ENCODE data around the gene MORC4. TPM values are rescaled to one million over a fixed set of nuclear protein-coding genes. Genes with fewer than 3 reads are reported as not detected.

Gene MORC4
- total RNA-seq, 2 experiments from 2014 or later: 6.8 to 11.5 TPM

DNA sequence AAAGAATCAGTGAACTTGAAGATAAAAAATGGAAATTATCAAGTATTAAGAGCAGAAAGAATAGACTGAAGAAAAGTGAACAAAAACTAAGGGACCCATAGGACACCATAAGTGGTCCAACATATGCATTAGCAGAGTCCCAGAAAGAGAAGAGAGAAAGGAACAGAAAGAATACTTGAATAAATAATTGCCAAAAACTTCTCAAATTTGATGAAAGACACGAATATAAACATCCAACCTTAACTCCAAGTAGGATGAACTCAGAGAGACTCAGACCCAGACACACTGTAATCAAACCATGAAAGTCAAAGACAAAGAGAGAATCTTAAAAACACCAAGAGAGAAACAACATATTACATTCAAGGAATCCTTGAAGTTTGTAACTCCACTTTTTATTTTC is 35.7 kb downstream of the MORC4 start:
- Histone ChIP-seq H2AFZ (ENCODE audit: low read length) (no peak overlapping the region), H3K9me3 (ENCODE audit: low read length) (no peaks in the 10 kb centered on the region), H3K4me2 (ENCODE audit: low read length) (no peak overlapping the region), H3K9me2 (ENCODE audit: insufficient read depth, low read length) (no peaks in the 10 kb centered on the region), H3K36me3 (ENCODE audit: insufficient read depth, low read length) (peaks cover 14% of the 10 kb centered on the region), H3K79me2 (ENCODE audit: insufficient read depth, low read depth, low read length) (no peaks in the 10 kb centered on the region), H3K4me1 (ENCODE audit: insufficient read depth, low read length, poor library complexity, severe bottlenecking) (no peaks in the 10 kb centered on the region), H4K20me1 (ENCODE audit: insufficient read depth, low read length) (no peaks in the 10 kb centered on the region), H3K4me3 (ENCODE audit: low read depth, low read length, poor library complexity, severe bottlenecking) (no peak overlapping the region), H3K27ac (ENCODE audit: low read depth, low read length, poor library complexity, severe bottlenecking) (no peak overlapping the region)
- POLR2A ChIA-PET: no interaction called here
- DNase-seq (ENCODE audit: low spot score): no peak
- CTCF ChIA-PET (ENCODE audit: unreplicated experiment): no interaction called here
- no TSS peak for BruUV-seq (replicated peaks)
- TF ChIP-seq, protein P1, sequence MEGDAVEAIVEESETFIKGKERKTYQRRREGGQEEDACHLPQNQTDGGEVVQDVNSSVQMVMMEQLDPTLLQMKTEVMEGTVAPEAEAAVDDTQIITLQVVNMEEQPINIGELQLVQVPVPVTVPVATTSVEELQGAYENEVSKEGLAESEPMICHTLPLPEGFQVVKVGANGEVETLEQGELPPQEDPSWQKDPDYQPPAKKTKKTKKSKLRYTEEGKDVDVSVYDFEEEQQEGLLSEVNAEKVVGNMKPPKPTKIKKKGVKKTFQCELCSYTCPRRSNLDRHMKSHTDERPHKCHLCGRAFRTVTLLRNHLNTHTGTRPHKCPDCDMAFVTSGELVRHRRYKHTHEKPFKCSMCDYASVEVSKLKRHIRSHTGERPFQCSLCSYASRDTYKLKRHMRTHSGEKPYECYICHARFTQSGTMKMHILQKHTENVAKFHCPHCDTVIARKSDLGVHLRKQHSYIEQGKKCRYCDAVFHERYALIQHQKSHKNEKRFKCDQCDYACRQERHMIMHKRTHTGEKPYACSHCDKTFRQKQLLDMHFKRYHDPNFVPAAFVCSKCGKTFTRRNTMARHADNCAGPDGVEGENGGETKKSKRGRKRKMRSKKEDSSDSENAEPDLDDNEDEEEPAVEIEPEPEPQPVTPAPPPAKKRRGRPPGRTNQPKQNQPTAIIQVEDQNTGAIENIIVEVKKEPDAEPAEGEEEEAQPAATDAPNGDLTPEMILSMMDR (conservative IDR thresholded peaks at IDR 0.05; ENCODE audit: low read length): no peak
- no peak for TF ChIP-seq EZH2phosphoT487 (IDR thresholded peaks at IDR 0.05; ENCODE audit: borderline replicate concordance, low read depth, low read length)
- intact Hi-C loops (cut with micrococcal nuclease; ENCODE audit: unreplicated experiment): no loop called here

DNA sequence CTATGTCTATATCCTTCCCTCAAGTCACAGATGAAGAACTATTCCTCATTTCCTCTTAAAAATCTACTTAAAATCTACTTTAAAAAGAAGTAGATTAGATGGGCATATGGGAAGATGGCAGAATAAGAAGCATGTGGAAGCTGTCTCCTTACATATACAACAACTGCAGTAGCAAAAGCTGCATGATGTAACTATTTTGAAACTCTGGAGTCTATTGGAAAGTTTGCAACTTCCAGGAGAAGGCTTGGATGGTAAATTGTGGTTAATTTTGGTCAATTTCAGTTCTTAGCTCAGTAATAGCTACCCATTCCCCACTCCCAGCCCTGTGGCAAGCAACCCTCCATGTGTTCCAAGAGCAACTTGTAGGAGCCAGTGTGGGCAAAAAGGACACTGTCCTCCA is 36.9 kb downstream of the MORC4 start:
- Histone ChIP-seq H3K9me3 (ENCODE audit: low read length) (no peaks in the 10 kb centered on the region), H4K20me1 (ENCODE audit: insufficient read depth, low read length) (no peaks in the 10 kb centered on the region), H3K4me3 (ENCODE audit: low read depth, low read length, poor library complexity, severe bottlenecking) (no peak overlapping the region), H3K4me2 (ENCODE audit: low read length) (no peak overlapping the region), H3K4me1 (ENCODE audit: insufficient read depth, low read length, poor library complexity, severe bottlenecking) (no peaks in the 10 kb centered on the region), H2AFZ (ENCODE audit: low read length) (no peak overlapping the region), H3K79me2 (ENCODE audit: insufficient read depth, low read depth, low read length) (no peaks in the 10 kb centered on the region), H3K9me2 (ENCODE audit: insufficient read depth, low read length) (no peaks in the 10 kb centered on the region), H3K36me3 (ENCODE audit: insufficient read depth, low read length) (peaks cover 14% of the 10 kb centered on the region), H3K27ac (ENCODE audit: low read depth, low read length, poor library complexity, severe bottlenecking) (no peak overlapping the region)
- TF ChIP-seq, protein P1 (conservative IDR thresholded peaks at IDR 0.05; ENCODE audit: low read length): no peak
- TF ChIP-seq EZH2phosphoT487 (IDR thresholded peaks at IDR 0.05; ENCODE audit: borderline replicate concordance, low read depth, low read length): no peak
- ChIA-PET CTCF (ENCODE audit: unreplicated experiment) (no interaction called here), POLR2A (no interaction called here)
- DNase-seq (ENCODE audit: low spot score): no peak
- intact Hi-C loops (cut with micrococcal nuclease; ENCODE audit: unreplicated experiment): no loop called here
- no TSS peak for BruUV-seq (replicated peaks)

GRCh38 chrX:106959901-106960300 is 40.1 kb downstream of the MORC4 start:
- peaks cover 19% of the 10 kb centered on the region for H3K36me3 ChIP-seq (ENCODE audit: insufficient read depth, low read length)
- no peaks in the 10 kb centered on the region for H4K20me1 ChIP-seq (ENCODE audit: insufficient read depth, low read length)
- no peaks in the 10 kb centered on the region for H3K79me2 ChIP-seq (ENCODE audit: insufficient read depth, low read depth, low read length)
- no peak overlapping the region for H3K4me2 ChIP-seq (ENCODE audit: low read length)
- TF ChIP-seq, protein P1 (conservative IDR thresholded peaks at IDR 0.05; ENCODE audit: low read length): no peak
- TF ChIP-seq EZH2phosphoT487 (IDR thresholded peaks at IDR 0.05; ENCODE audit: borderline replicate concordance, low read depth, low read length): no peak
- H3K9me2 ChIP-seq (ENCODE audit: insufficient read depth, low read length): no peaks in the 10 kb centered on the region
- no peaks in the 10 kb centered on the region for H3K4me1 ChIP-seq (ENCODE audit: insufficient read depth, low read length, poor library complexity, severe bottlenecking)
- no peak overlapping the region for H3K4me3 ChIP-seq (ENCODE audit: low read depth, low read length, poor library complexity, severe bottlenecking)
- intact Hi-C loops (cut with micrococcal nuclease; ENCODE audit: unreplicated experiment): no loop called here
- no TSS peak for BruUV-seq (replicated peaks)
- no peak overlapping the region for H2AFZ ChIP-seq (ENCODE audit: low read length)
- H3K9me3 ChIP-seq (ENCODE audit: low read length): no peaks in the 10 kb centered on the region
- DNase-seq (ENCODE audit: low spot score): no peak
- POLR2A ChIA-PET: no interaction called here
- CTCF ChIA-PET (ENCODE audit: unreplicated experiment): no interaction called here
- H3K27ac ChIP-seq (ENCODE audit: low read depth, low read length, poor library complexity, severe bottlenecking): no peak overlapping the region

All from OCI-LY7 (cell line).